AG09309 (cell line): ENCODE results near the gene TSN.

Experiments used
- DNase-seq: peaks from one replicate; pipeline ENCODE4 v3.0.0-alpha.2; 2010; ENCODE audit warnings: low read depth
- H3K4me3 ChIP-seq: 2 replicates; pipeline ENCODE4 v1.5.1; 2011; ENCODE audit warnings: mild to moderate bottlenecking, low read depth, low read length, moderate library complexity; ENCODE audit not compliant: control insufficient read depth
- CTCF ChIP-seq: IDR thresholded peaks from 2 replicates; pipeline ENCODE4 v1.5.1; 2011; ENCODE audit warnings: mild to moderate bottlenecking, low read depth, low read length, inconsistent platforms; ENCODE audit not compliant: insufficient read depth, control insufficient read depth; ENCODE audit errors: missing control alignments

The TSN gene

GRCh38 chr2:121716126-121716525 is 39.3 kb upstream of the TSN start:
- no peak for TF ChIP-seq CTCF
- no peak for DNase-seq
- H3K4me3 ChIP-seq = no peak overlapping the region

GRCh38 chr2:121717529-121717928 is 37.9 kb upstream of the TSN start:
- TF ChIP-seq CTCF = no peak
- no peak overlapping the region for H3K4me3 ChIP-seq
- DNase-seq = no peak

GRCh38 chr2:121721926-121722325 is 33.5 kb upstream of the TSN start:
- TF ChIP-seq CTCF = no peak
- peak; percentile 70 for DNase-seq
- H3K4me3 ChIP-seq = no peak overlapping the region

GRCh38 chr2:121722479-121722878 is 33.0 kb upstream of the TSN start:
- H3K4me3 ChIP-seq = no peak overlapping the region
- no peak for TF ChIP-seq CTCF
- DNase-seq = peak; percentile 28

GRCh38 chr2:121723316-121723715 is 32.1 kb upstream of the TSN start:
- no peak overlapping the region for H3K4me3 ChIP-seq
- no peak for DNase-seq
- TF ChIP-seq CTCF = no peak

- TF ChIP-seq CTCF = no peak
- H3K4me3 ChIP-seq = no peak overlapping the region
- DNase-seq = no peak
Observed at GRCh38 chr2:121727332-121727731, 28.1 kb upstream of the TSN start.

GRCh38 chr2:121727950-121728349 is 27.5 kb upstream of the TSN start:
- no peak for DNase-seq
- TF ChIP-seq CTCF = no peak
- H3K4me3 ChIP-seq = no peak overlapping the region
